Thyroid gland (tissue), 4 donors: ENCODE data around the gene DOHH. TPM values are rescaled to one million over a fixed set of nuclear protein-coding genes. Genes with fewer than 3 reads are reported as not detected.

Experiments used
- DNase-seq, 2 donors: peaks; one replicate each; pipeline ENCODE4 v3.0.0-alpha.2; 2019
- H3K27ac ChIP-seq, 3 donors: fragments of 200-600 bp; sonication (generic); 1 replicate in 2 of 3; 2 replicates in 1 of 3; pipeline ENCODE4 v1.5.1; 2016 to 2019; ENCODE audit warnings: mild to moderate bottlenecking in 1 of 3, moderate library complexity in 1 of 3
- H3K27me3 ChIP-seq: fragments of 200-600 bp; sonication (generic); one replicate; pipeline ENCODE4 v1.5.1; 2019
- H3K36me3 ChIP-seq, 2 donors: fragments of 200-600 bp; sonication (generic); one replicate each; pipeline ENCODE4 v1.5.1; 2016 to 2019
- H3K4me1 ChIP-seq, 2 donors: fragments of 200-600 bp; sonication (generic); one replicate each; pipeline ENCODE4 v1.5.1; 2017 to 2019
- H3K4me3 ChIP-seq, 3 donors: fragments of 200-600 bp; sonication (generic); replicated peaks in 1 of 3; 1 replicate in 2 of 3; 2 replicates in 1 of 3; pipeline ENCODE4 v1.5.1; 2016; ENCODE audit warnings: mild to moderate bottlenecking in 1 of 3
- H3K9me3 ChIP-seq: fragments of 200-600 bp; sonication (generic); one replicate; pipeline ENCODE4 v1.5.1; 2017
- POLR2A ChIP-seq, 2 donors: fragments of 450-650 bp; IDR thresholded peaks; one replicate each; pipeline ENCODE4 v1.6.1; 2017; ENCODE audit warnings: antibody characterized with exemption in 2 of 2, mild to moderate bottlenecking in 2 of 2, moderate library complexity in 1 of 2
- WGBS, 2 donors: methylation state at CpG; one replicate each; pipeline ENCODE4 v1.1.5; 2017; 5-methylcytosine and 5-hydroxymethylcytosine counted together
- intact Hi-C: fragments of 100-400 bp; cut with DNase I; formaldehyde crosslinking; loops from one replicate; pipeline ENCODE4 v1.15.1; 2023
- total RNA-seq, 4 donors: library from RNA; depleted of rRNA; stranded (reverse); fragments of >200 nt; gene quantifications; one replicate each; pipeline ENCODE4 v1.2.3, GENCODE V29; 2016
- TF ChIP-seq, protein P1 (sequence below), 6 experiments: fragments of 200-600 bp in 3 of 6; fragments of 450-650 bp in 3 of 6; sonication (generic) in 3 of 6; IDR thresholded peaks; one replicate each; pipeline ENCODE4 v1.5.1; 2016 to 2019; ENCODE audit warnings: antibody characterized with exemption in 6 of 6, mild to moderate bottlenecking in 2 of 6, inconsistent platforms in 1 of 6, moderate library complexity in 1 of 6

The DOHH gene
- total RNA-seq, 4 donors from 2014 or later: 9.0 to 18.9 (median 13.6) TPM

- WGBS, 2 donors: 88 to 91% methylated on average over 24 to 26 of the region's 47 CpGs
- Histone ChIP-seq H3K4me1 (no peaks in the 10 kb centered on the region), H3K27me3 (no peaks in the 10 kb centered on the region), H3K9me3 (no peaks in the 10 kb centered on the region), H3K4me3 (no peak overlapping the region), H3K27ac (no peak overlapping the region), H3K36me3 (no peaks in the 10 kb centered on the region)
- intact Hi-C loops: loop anchor here (2.0 kb wide), 1 partner anchor 75 kb away; no protein-coding TSS in a partner anchor
- TF ChIP-seq, protein P1, sequence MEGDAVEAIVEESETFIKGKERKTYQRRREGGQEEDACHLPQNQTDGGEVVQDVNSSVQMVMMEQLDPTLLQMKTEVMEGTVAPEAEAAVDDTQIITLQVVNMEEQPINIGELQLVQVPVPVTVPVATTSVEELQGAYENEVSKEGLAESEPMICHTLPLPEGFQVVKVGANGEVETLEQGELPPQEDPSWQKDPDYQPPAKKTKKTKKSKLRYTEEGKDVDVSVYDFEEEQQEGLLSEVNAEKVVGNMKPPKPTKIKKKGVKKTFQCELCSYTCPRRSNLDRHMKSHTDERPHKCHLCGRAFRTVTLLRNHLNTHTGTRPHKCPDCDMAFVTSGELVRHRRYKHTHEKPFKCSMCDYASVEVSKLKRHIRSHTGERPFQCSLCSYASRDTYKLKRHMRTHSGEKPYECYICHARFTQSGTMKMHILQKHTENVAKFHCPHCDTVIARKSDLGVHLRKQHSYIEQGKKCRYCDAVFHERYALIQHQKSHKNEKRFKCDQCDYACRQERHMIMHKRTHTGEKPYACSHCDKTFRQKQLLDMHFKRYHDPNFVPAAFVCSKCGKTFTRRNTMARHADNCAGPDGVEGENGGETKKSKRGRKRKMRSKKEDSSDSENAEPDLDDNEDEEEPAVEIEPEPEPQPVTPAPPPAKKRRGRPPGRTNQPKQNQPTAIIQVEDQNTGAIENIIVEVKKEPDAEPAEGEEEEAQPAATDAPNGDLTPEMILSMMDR (IDR thresholded peaks at IDR 0.05): no peak
- no peak for TF ChIP-seq POLR2A (IDR thresholded peaks at IDR 0.05)
- DNase-seq: no peak
These were observed 42.9 kb upstream of the DOHH start for GRCh38 chr19:3543150-3544057.

DNA sequence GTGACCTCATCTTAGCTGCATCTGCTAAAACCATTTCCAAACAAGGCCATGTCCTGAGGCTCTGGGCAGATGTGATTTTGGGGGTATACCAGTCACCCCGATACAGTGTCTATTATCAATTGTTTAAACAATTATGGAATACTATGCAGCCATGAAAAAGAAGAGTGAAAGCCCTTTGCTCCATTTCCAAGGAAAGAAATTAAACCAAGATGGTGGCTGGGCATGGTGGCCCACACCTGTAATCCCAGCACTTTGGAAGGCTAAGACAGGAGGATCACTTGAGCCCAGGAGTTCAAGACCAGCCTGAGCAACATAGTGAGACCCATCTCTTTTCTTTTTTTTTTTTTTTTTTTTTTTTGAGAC, 39.3 kb upstream of the DOHH start:
- no peaks in the 10 kb centered on the region for H3K9me3 ChIP-seq
- H3K4me3 ChIP-seq: no peak overlapping the region
- DNase-seq: no peak
- peaks cover 18 to 19% of the 10 kb centered on the region in 2 donors for H3K36me3 ChIP-seq
- intact Hi-C loops: no loop called here
- TF ChIP-seq POLR2A (IDR thresholded peaks at IDR 0.05): no peak
- TF ChIP-seq, protein P1 (IDR thresholded peaks at IDR 0.05): no peak
- H3K27ac ChIP-seq: no peak overlapping the region
- 100% methylated on average over 1 of the region's 1 CpG for WGBS, 2 donors
- H3K4me1 ChIP-seq: no peaks in the 10 kb centered on the region
- H3K27me3 ChIP-seq: no peaks in the 10 kb centered on the region

- intact Hi-C loops: no loop called here
- no peak for DNase-seq
- peaks cover 20 to 24% of the 10 kb centered on the region in 2 donors for H3K36me3 ChIP-seq
These were observed 38.7 kb upstream of the DOHH start, which contains the start of gene TEKTIP1 for GRCh38 chr19:3538965-3539755. TSS of gene TEKTIP1 (plus strand) at chr19:3539174. CDS start at chr19:3539178, 4 bp downstream.

DNA sequence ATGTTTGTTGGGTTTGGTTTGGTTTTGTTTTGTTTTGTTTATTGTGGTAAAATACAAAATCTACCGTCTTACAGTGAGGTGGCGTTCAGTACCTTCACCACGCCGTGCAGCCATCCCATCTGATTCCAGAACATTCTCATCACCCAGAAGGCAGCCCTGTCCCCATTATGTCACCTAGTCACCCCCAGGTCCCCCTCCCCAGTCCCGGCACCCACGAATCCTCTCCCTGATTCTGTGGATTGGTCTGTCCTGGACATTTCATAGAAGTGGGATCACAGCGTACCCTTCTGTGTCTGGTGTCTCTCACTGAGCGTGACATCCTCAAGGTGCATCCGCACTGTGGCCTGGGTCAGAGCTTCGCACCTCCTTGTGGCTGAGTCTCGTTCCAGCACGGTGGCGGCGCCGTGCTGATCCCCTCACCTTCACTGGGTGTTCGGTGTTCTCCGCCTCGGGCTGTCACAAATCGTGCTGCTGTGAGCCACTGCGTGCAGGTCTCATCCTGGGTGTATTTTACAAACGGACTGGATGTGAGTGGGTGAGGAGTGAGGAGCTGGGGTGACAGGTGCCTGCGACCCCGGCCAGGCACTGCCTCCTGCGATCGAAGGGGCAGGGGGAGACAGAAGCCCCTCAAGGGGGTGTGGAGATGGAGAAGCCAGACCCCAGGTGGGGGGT, 37.9 kb upstream of the DOHH start:
- intact Hi-C loops: no loop called here
- H3K36me3 ChIP-seq: peaks cover 24 to 31% of the 10 kb centered on the region in 2 donors
- TF ChIP-seq, protein P1 (IDR thresholded peaks at IDR 0.05): no peak
- TF ChIP-seq POLR2A (IDR thresholded peaks at IDR 0.05): no peak
- no peak overlapping the region for H3K27ac ChIP-seq
- H3K9me3 ChIP-seq: no peaks in the 10 kb centered on the region
- DNase-seq: no peak
- H3K4me1 ChIP-seq: no peaks in the 10 kb centered on the region
- H3K4me3 ChIP-seq: no peak overlapping the region
- H3K27me3 ChIP-seq: no peaks in the 10 kb centered on the region
- 88 to 95% methylated on average over 8 to 25 of the region's 25 CpGs for WGBS, 2 donors

More at GRCh38 chr19:3538965-3539755, 38.7 kb upstream of the DOHH start, which contains the start of gene TEKTIP1:
- 74 to 75% methylated on average over 19 to 27 of the region's 28 CpGs for WGBS, 2 donors
- Histone ChIP-seq H3K27me3 (no peaks in the 10 kb centered on the region), H3K9me3 (no peaks in the 10 kb centered on the region), H3K27ac (no peak within 1 kb of the TSS), H3K4me3 (no peak within 1 kb of the TSS), H3K4me1 (no peaks in the 10 kb centered on the region)
- TF ChIP-seq POLR2A (IDR thresholded peaks at IDR 0.05): no peak
- TF ChIP-seq, protein P1 (IDR thresholded peaks at IDR 0.05): no peak
